ENCODE measurements around the gene SPAG5.

GRCh38 chr17:28580959-28581358 is 17.9 kb downstream of the SPAG5 start:
- TF ChIP-seq CTCF (IDR thresholded peaks at IDR 0.05 in 2 of 3, conservative IDR thresholded peaks at IDR 0.05 in 1 of 3; ENCODE audit: control insufficient read depth in 2 of 3, extremely low read depth in 1 of 3, insufficient read depth in 1 of 3, low read depth in 3 of 3, low read length in 3 of 3) (no peak), HDAC2 (IDR thresholded peaks at IDR 0.05) (no peak), POLR2A (IDR thresholded peaks at IDR 0.05; ENCODE audit: low read depth, low read length) (no peak), SMC3 (IDR thresholded peaks at IDR 0.05; ENCODE audit: borderline replicate concordance, low read length) (no peak)

All from GM12878 (cell line).